DMS153 (cell line): ENCODE measurements around the gene OPA1.

Source experiments
- DNase-seq: peaks from one replicate; lab custom pipeline; 2025; lab: John Stamatoyannopoulos, UW

OPA1 gene

DNA sequence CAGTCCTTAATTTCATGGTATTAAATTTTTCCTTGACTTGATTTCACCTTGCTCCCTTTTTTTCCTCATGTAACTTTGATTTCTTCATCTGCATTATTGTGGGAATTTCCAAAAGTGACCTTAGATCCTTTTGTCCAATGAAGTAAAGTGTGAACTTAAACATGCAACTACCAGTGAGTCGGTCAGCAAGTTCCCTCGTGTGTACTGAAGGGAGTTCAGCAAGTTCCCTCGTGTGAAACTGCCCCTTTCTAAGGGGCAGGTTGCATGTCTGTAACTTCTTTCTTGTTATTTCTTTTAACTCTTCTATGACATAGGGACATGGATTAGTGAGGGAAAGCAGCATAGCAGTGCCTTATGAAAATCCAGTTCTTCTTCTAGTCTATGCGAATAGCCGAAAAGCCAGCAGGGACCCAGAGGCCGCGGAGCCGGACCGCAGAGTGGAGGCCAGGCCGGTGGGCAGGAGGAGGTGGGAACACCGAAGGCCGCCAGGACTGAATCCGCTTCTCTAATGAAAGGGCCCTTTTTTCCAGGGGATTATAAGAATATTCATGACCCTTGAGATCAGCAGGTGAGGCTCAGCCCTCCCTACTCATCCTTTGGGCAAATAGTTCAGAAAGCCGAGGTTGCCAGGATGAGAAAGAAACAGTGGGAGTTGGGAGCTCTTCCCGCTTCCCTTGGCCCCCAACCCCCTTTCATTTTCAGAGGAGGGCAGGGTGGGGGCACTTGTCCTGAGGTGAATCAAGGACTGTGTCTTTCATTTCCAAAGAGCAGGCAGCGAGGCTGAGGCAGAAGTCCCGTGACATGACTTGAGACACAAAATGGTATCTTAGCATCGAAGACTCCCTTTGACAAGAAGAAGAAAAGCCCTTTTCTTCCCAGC, 117.5 kb downstream of the OPA1 start:
- no peak for DNase-seq

DNA sequence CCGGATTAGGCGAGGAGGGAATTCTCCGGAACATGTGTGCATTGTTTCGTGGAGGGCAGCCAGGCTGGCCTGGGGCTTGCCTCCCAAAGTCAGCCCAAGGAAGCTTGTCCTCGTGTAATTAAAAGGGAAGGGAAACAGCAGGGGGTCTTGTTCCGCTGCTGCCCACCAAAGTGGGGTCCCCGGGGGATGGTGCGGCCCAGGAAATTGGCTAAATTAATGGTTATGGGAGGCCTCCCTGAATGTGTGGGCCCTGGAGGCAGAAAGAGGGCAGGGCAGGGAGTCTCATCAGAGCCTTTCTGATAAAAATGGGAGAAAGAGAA, 118.1 kb downstream of the OPA1 start:
- DNase-seq: no peak

DNA sequence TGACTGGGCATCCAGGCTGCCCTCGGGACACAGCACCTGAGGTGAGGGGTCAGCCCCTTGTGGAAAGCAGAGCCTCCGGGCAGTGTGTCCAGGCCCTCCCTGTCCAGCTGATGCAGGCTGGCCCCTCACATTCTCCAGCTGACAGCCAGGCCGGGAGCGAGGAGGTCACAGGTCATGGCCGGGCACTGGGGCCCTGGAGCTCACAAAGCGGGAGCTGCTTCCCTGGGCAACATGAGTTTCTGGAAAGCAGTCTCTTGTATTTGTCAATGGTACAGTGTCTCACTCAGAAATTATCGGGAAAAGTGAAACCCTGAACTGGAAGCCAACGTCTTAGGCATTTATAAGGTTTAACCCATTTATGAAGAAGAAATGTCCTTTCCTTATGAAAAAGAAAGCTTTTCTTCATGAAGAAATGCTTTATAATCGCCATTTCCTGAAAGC, 118.5 kb downstream of the OPA1 start:
- DNase-seq: no peak

DNA sequence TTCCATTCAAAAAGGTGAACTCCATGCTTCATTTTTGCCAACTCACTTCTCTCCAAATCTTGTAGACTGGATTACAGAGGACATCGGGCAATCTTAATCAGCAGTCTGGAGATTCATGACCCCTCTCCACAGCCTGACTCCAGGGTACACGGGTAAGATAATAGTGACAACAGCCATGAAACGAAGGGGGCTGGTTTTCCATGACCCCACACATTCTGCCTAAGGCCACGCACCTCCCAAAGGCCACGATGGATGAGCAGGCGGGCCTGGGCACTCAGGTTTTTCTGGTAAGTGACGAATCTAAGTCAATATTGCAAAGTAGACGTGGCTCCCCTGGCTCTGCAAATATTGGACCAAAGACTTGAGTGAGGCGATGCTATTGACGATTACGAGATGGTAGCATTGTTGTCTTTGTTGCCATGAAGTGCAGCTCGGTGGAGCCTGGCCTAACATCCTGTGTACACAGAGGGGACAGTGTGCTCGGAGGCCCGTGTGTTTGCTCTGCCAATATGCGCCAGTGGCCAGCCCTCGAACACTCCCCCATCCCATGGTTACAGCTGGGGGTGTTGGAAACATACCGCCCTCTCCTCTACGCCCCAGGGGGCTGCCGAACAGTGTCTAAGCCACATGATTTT, 119.1 kb downstream of the OPA1 start:
- peak; percentile 99 for DNase-seq

DNA sequence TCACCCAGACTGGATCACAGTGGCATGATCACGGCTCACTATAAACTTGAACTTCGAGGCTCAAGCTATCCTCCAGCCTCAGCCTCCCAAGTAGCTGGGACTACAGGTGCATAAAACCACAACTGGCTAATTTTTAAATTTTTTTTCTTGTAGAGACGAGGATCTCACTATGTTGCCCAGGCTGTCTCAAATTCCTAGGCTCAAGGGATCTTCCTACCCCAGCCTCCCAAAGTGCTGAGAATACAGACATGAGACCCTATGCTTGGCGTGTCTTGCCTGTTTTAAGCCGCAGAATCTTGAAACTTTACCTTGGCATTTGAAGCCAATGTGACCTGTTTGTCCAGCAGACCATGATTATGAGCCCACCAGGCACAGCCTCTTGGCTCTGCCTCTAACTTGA, 119.9 kb downstream of the OPA1 start:
- DNase-seq: no peak

DNA sequence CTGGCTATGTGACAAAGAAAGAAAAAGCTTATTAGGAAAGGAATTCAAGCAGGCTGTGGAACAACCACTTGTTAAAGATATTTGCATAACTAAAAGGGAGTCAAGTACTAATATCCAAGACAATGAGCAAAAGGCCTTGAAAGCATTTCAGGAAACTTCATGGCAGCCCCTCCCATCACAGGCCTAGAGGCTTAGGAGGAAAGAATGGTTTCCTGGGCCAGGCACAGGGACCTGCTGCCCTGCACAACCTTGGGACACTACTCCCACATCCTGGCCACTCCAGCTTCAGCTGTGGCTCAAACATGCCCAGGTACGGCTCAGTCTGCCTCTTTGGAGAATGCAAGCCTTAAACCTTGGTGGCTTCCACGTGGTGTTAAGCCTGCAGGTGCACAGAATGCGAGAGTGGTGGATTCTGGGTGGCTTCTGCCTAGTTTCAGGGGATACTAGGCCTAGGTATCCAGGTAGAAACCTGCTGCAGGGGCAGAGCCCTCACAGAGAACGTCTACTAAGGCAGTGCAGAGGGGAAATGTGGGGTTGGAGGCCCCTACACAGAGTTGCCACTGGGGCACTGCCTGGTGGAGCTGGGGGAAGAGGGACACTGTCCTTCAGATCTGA, 121.6 kb downstream of the OPA1 start:
- no peak for DNase-seq

DNA sequence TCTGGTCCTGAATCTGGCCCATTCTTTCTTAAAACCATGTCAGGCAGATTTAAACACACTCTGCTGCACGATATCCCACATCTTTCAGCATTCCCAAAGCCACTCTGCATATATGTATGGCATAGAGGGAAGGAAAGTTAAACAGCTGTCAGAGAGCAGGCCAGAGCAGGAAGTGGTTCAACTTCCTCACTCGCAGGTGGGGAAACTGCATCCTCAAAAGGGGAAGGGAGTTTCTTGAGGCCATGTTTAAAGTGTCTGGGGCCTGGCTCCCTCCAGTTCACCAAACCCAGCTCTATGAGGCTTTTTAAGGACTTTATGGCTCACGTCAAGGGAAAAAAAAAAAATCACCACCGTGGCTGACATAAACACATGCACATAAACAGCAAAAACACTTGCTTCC, 123.1 kb downstream of the OPA1 start:
- DNase-seq: no peak

DNA sequence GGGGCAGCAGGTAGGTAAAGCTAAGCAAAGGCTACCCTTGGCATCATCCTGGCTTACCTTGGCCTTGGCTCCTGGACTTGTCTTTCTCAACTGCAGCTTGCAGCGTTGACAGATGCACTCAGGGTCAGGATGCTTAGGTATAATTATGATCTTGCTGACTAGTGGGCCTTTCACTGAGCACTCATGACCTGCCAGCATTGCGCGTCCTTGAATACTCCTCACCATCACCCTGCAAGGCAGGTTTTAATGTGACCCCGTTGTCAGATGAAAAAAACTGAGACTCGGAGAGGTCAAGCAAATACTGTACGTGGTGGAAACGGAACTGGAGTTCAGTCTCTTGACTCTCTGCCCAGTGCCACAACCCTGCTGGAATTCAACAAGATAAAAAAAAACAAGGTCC, 126.7 kb downstream of the OPA1 start:
- no peak for DNase-seq

DNA sequence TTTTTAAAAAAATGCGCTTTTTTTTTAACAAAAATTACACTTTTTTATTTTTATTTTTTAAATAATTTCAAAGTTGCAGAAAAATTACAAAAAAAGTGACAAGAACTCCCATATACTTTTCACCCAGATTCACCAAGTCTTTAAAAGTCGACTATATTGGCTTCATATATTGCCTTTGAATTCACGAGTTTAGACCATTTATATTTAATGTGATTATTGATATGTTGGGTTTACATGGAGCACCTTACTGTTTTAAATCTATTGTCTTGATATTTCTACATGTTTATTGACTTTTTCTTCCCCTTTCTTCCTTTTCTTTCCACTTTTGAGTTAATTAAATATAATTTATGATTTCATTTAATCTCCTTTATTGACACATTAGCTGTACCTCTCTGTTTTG, 127.2 kb downstream of the OPA1 start:
- no peak for DNase-seq

DNA sequence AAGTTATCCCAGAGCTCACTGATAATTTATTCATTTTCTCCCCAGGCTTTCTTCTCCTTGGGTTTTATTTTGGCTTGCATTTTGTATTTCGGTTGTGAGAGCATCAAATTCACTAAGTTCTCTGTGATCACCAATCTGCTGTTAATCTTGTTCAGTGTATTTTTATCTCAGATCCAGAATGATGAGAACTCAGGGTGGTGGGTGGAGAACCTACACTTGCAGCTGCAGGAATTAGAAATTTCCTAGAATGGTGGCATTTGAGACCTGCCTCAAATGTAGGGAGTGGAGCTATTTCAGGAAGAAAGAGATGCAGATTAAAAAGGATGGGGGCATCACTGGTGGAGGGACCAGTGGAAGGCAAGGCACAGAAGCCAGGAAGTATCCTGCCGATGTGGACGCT, 129.6 kb downstream of the OPA1 start:
- no peak for DNase-seq

DNA sequence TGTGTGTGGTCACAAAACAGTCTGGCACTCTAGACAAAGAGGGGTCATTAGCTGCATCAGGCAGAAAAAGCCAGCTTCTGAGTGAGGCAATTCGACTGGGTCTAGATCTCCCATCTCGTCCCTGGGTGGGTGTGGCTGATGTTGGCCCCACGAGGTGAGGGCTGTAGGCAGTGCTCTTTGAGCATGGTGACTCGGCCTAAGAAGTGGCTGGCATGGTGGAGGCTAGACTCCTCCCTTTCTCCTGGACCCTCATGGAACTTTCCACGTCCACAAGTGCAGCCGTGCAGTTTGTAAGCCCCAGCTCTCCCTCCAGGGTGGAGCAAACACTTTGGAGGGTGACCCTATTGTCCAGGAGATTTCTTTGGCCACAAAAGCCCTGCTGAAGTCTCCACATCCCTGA, 134.1 kb downstream of the OPA1 start:
- no peak for DNase-seq

DNA sequence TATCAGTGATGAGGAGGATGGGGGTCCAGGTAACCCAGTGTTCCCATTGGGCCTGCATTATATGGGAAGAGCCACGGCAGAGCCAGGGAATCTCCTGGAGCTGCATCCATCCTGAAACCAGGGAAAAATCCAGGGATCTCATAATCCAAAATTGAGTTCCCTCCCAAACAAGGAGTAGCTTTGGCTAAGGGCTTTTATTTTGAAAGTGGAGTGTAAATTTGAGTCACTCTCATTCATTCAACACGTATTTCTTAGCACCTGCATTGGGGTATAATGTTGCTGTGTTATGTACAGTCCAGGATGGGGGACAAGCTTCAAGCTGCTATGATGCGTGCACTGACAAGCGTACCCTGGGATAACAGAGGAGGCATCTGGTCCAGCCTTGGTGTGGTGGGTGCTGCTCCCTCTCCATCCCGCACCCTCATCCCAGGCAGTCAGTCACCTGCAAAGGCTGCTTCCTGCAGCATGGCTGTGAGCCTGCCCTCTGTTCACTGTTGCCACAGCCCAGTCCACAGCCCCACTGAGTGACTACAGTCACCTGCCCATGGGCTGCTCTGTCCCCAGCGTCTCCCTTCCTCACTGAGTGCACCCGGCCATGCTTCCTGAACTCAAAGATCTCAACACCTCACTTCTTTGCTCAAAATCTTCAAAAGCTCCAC, 135.6 kb downstream of the OPA1 start:
- no peak for DNase-seq

DNA sequence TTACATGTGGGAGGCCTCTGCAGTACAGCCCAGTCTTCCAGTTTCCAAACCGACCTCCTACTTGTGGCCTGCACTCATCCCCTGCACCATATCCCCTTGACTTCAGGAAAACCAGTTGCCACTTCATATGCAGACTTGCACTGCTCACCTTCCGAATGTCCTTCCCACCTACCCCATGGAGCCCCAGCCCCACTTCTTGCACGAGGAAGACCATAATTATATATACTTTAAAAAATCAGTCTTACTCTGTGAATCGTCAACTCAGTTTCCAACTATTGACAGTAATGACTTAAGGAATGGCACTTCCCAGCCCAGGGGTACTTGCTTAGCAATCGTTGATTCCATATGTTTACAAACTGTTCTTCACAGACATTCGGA, 136.1 kb downstream of the OPA1 start:
- no peak for DNase-seq

DNA sequence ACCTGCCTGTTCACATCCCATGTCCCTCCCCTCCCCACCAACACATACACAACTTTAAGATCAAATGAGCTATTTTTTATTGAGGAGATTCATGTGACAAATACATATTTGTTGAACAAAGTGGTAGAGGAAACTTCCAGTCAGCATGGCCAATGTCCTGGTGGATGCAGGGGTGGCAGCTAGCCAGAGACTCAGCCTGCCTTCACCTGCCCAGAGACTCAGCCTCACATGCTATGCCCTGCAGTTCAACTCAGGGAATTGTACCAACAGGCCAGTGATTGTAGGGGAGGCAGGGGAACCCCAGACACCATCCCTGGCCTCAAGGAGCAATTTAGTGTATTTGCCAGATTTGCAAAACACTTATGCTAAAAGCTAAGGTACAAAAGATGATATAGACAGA, 136.6 kb downstream of the OPA1 start:
- no peak for DNase-seq

DNA sequence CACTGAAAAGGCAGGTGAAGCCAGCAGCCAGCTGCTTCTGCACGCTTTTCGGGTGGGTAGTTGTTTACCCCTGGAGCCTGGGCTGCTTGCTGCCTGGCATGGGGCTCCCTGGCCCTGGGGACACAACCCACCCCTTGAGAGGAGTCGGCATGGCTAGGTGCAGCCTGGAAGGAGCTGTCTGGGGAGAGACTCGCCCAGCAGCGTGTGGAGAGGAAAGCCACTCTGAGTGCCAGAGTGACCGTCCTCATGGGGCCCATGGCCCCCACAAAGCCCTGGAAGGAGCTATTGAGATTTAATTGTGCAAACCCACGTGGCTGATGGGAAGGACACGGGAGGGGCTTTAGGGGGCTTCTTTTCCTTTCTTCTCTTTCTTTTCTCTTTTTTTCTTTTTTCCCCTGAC, 137.5 kb downstream of the OPA1 start:
- no peak for DNase-seq

DNA sequence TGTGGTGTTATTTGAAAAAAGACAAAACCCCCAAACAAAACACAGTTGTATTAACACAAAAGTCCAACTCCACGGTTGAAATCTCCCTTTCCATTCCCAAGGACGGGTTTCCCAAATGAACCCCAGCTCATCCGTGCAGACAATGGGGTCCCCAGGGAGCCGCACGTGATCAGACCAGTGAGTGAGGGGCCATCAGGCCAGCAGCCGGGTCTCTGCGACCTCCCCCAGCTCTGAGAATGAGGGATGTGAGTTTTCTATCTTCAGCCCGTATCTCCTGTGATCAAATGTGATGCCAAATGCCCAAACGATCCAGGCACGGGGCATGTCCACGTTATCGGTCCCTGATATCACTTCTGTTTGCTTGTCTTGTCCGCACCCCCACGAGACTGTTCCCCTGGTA, 138.0 kb downstream of the OPA1 start:
- DNase-seq: no peak

DNA sequence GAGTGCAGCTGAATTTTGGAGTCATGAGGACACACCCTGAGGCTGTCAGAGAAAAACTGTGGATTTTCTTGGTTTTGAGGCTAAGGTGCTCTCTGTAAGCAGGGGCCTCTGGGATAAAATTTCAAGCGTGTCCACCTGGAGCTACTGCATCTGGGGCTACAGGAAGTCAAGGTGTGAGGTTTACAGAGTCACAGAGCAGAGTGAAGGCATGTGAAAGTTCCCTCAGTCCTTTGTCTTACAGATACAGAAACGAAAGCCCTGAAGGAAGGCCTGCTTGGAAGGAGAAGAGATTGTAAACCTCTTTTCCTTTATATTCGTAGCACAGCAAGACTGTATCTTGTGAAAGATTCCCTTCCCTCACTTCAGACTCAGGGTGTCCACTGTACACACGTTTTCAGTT, 138.6 kb downstream of the OPA1 start:
- no peak for DNase-seq

DNA sequence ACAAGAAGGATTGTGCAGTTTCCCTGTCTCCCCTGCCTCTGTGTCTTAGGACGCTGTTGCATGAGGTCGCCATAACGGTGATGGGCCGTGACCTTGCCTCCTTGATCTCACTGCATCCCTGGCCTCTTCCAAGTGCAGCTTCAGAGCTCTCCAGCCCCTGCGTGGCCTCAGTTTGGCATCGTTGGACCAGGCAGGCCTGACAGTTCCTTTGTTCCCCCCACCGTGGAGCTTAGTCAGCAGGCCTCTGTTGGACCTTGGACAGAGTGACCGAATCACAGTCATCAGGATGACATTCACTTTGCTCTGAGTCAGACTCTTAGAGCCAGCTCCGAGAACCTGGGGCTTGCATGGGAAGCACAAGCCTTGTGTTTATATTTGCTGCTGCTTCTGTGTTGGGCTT, 139.4 kb downstream of the OPA1 start:
- DNase-seq: no peak

DNA sequence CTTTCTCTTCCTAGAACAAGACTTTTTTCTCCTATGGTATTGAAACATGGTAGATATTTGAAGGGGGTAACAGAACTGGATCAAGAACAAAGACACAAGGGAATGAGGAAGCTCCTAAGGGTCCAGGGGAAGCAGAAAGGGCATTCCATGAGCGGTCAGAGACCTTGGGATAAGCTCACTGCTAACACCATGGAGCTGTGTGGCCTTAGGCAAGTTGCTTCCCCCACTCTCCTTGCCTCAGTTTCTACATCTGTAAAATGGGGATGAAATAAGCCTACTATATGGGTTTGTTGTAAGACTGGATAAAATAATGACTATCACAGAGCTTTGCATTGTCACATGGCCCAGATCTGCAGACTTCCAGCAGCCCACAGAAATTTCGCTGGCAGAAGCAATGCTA, 139.8 kb downstream of the OPA1 start:
- DNase-seq: no peak

DNA sequence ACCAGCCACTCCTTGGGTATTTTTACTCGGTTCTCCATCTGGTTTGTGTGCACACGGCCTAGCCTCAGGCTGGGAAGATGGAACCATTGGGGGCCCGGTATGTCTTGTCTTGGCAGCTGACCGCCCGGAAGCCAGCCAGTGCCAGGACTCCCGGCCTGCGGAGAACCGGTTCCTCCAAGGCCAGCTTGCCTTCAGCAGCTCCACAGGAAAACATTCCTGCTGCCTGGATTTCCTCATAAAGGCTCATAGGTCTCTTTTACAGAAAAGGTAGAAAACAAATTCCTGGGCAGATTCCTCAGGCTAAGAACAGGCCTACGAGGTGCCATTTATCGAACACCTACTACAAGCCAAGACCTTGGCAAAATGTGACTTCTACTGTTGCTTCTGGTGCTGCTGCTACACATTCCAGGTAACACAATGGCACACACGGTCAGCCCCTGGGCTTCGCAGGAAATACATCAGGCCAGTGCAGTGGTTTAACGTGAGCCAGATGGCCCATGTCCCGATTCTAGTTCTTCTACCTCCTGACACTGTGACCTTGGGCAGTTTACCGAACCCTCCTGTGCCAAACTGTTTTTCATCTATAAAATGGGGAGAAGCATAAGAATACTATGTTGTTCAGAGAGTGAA, 141.8 kb downstream of the OPA1 start:
- no peak for DNase-seq

DNA sequence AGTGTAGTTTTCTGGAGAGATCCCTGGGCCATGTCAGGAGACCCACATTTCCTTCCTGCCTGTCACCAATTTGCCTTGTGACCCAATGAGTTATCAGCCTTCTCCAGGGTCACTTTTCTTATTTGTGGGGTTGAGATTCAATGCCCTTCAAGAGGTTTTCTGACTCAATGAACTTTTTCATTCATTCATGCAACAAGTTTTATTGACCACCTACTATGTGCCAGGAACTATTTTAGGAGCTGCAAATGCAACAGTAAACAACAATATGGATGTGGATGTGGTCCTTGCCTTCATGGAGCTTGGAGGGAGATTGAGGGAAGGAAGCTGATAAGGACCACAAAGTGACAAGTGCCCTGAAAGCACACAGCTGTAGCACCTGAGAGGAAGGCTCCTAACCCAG, 142.8 kb downstream of the OPA1 start:
- no peak for DNase-seq

DNA sequence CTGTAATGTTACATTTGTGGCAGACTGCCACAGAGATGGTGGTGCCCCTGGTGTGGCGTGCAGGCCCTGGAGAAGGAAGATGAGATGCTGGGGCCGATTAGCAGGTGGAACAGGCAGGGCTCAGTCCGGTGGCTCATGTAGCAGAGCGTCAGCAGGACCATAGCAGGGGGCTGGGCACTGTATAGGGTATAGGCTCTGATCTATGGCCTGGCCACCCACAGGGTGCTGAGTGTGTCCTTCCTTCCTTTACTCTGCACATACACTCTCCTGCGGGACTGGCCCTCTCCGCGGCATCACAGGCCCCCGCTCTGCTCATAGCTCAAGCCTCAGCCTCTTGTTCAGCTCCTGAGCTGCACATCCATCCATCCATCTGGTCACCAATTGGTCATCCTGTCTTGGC, 143.6 kb downstream of the OPA1 start:
- no peak for DNase-seq
